Upper lobe of left lung (tissue), 4 donors: ENCODE data around the gene IDI2.

Experiments
- POLR2A ChIP-seq, 4 donors: fragments of 450-650 bp; IDR thresholded peaks; one replicate each; pipeline ENCODE4 v1.5.1; 2016 to 2017; ENCODE audit warnings: antibody characterized with exemption in 4 of 4, mild to moderate bottlenecking in 2 of 4
- TF ChIP-seq, protein P1 (sequence below), 6 experiments: fragments of 450-650 bp in 4 of 6; fragments of 200-600 bp in 2 of 6; sonication (generic) in 2 of 6; IDR thresholded peaks; one replicate each; pipeline ENCODE4 v1.5.1; 2016 to 2019; ENCODE audit warnings: antibody characterized with exemption in 6 of 6

DNA sequence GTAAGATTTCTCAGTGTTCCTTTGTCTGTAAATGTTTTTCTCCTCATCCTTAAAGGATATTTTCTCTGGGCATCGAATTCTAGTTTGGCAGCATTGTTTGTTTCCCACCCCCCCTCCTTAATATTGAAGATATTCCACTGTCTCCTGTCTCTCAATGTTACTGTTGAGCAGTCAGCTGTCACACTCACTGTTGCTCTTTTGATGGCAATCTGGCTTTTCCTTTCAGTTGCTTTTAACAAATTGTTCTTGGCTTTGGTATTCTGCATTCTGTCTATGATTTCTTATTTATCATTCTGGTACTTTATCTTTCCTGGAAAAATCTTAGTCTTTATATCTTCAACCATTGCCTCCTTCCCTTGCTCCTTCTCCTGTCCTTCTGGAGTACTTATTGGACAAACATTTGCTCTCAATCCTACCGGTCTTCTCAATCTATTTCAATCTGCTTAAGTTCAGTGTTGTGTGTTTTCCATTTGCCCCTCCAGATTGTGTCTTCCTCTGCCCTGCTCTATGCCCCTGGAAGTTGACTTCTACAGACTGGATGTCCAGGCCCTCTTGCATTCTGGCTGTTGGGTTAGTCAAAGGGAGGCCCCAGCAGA, 46.7 kb downstream of the IDI2 start:
- TF ChIP-seq, protein P1, sequence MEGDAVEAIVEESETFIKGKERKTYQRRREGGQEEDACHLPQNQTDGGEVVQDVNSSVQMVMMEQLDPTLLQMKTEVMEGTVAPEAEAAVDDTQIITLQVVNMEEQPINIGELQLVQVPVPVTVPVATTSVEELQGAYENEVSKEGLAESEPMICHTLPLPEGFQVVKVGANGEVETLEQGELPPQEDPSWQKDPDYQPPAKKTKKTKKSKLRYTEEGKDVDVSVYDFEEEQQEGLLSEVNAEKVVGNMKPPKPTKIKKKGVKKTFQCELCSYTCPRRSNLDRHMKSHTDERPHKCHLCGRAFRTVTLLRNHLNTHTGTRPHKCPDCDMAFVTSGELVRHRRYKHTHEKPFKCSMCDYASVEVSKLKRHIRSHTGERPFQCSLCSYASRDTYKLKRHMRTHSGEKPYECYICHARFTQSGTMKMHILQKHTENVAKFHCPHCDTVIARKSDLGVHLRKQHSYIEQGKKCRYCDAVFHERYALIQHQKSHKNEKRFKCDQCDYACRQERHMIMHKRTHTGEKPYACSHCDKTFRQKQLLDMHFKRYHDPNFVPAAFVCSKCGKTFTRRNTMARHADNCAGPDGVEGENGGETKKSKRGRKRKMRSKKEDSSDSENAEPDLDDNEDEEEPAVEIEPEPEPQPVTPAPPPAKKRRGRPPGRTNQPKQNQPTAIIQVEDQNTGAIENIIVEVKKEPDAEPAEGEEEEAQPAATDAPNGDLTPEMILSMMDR (IDR thresholded peaks at IDR 0.05) = no peak
- no peak for TF ChIP-seq POLR2A (IDR thresholded peaks at IDR 0.05)
